SIG-M5 treated with dmso at 0.1 percent for 504 hours (cell line): ENCODE data around the gene ADGRB3.
"Not testable (repeated sequence)": the region's sequence is repeated elsewhere in the genome, so short reads cannot be mapped to it uniquely, and the experiment has no call there.

ENCODE experiments used
- DNase-seq: peaks from one replicate; lab custom pipeline; 2025; ENCODE audit not compliant: unreplicated experiment; lab: John Stamatoyannopoulos, UW

The ADGRB3 gene

DNA sequence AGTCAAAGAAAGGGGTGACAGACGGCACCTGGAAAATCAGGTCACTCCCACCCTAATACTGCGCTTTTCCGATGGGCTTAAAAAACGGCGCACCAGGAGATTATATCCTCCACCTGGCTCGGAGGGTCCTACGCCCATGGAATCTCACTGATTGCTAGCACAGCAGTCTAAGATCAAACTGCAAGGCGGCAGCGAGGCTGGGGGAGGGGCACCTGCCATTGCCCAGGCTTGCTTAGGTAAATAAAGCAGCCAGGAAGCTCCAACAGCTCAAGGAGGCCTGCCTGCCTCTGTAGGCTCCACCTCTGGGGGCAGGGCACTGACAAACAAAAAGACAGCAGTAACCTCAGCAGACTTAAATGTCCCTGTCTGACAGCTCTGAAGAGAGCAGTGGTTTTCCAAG, 277.7 kb downstream of the ADGRB3 start:
- DNase-seq, result not testable (repeated sequence)

DNA sequence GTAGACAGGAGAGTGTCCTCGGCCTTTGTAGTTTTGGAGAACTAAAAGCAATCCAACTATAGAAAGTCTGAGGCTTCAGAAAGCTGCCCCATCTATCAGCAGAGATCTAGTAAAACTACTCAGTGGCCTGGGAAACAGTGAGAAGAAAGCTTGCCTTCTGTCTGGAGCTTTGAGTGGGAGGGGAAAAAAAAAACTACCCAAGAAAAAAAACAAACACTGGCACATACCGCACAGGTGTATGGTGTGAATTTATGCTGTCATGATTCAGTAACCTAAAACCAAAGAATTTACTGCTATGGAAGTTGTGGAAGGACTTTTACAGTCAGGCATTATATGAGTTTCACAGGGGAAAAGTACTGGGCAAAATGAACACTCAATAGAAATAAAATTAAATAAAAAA, 280.5 kb downstream of the ADGRB3 start:
- DNase-seq, result no peak

DNA sequence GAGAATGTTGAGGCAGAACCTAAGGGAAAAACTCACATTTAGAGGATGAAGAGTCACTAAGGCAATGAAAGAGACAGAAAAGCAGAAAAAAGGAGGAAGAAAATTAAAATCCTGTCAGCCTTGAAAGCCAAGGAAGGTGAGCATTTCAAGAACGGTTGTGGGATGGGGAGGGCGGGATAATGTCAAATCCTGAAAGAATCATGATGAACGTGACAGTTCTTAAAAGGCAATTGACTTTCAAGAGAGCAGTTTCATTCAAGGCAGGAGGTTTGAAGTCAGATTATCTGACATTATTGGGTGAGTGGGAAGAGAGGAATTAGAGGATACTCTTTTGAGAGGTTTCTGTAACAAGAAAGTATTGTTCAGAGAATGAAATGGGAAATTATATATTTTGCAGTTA, 284.5 kb downstream of the ADGRB3 start:
- DNase-seq, result no peak

DNA sequence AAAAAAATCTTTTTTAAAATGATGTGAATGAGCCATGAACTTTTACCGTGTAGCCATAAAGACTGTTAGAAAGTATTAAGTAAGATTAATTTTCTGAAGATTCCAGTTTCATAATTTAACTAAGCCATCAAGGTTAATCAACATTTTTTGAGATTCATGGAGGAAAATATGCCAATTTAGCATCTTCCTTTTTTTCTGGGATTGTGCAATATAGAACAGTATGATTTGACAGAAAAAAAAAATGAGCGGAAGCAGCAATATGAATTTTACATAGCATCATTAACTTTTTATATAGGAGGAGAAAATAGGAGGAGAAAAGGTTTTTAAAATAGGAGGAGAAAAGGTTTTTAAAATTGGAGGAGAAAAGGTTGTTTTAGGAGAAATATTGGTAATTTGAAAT, 306.3 kb downstream of the ADGRB3 start:
- DNase-seq, result no peak

GRCh38 chr6:68947721-68948120, 312.6 kb downstream of the ADGRB3 start:
- DNase-seq, result no peak

DNA sequence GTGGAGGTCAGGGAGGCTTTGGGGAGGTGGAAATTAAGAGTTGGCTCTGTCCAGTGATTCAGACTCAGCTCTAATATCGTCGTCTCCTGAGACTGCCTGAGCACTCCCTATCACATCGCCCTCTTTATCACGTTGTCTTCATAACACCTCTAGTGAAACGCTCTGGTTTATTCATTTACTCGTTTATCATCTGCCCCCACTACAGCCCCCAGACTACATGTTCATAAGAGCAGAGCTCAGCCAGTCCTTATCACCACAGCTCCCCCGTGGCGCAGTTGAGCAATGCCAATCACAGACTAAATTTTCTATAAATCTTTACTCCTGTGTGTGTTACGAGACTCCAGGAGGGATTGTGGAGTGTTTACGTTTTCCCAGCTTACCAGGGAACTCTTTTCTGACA, 316.2 kb downstream of the ADGRB3 start:
- no peak for DNase-seq

GRCh38 chr6:68958327-68958726, 323.2 kb downstream of the ADGRB3 start:
- DNase-seq, result peak; percentile 3

- peak; percentile 44 for DNase-seq
Observed at GRCh38 chr6:68967549-68968300, 332.6 kb downstream of the ADGRB3 start.

DNA sequence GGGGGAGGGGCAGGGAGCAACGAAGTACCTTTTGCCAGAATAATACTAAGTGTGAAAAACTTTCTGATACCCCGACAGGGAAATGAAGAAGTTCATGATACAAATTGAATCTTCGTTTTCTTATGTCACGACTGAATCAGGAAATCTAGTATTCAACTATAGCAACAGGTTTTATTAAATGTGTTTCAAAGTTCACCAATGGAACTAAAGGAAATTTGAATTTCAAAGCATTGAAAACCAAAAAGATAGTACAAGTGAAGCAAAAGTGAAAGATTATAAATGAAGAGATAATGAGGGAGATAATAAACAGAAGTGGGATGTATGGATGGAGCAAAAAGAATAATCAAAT, 333.2 kb downstream of the ADGRB3 start:
- no peak for DNase-seq

GRCh38 chr6:68973066-68973465, 338.0 kb downstream of the ADGRB3 start:
- DNase-seq, result peak; percentile 32

DNA sequence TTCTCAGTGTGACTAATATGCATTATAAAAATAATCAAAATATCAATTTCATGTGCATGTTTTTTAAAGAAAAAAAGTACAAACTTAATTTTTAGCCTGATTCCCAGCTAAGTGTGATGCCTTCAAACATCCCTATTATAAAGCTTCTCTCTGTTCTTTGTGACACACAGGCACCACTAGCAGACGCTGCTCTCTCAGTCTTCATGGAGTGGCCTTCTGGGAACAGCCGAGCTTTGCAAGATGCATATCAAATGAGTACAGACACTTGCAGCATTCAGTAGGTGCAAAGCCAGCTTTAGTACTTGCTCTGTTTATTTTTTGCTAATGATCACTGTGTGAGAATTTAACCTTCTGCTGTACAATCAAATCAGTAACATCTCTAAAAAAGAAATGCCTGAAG, 340.0 kb downstream of the ADGRB3 start:
- no peak for DNase-seq

- DNase-seq, result no peak
Observed at GRCh38 chr6:68975816-68976215, 340.7 kb downstream of the ADGRB3 start.

DNA sequence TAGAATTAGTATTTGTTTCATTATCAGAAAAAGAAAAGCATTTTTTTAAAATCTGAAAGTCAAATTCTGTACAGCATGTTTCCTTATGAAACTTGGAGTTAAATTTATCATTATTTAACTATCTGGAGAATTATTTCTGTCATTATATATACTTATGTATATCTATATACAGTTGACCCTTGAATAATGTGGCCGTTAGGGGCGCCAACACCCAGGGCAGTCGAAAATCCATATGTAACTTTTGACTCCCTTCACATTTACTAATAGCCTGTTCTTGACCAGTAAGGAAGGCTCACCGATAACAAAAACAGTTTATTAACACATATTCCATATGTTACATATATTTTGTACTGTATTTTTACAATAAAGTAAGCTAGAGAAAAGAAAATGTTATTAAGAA, 341.2 kb downstream of the ADGRB3 start:
- DNase-seq, result no peak

- DNase-seq, result no peak
Observed at GRCh38 chr6:68978411-68978810, 343.3 kb downstream of the ADGRB3 start.

GRCh38 chr6:68981668-68982067, 346.6 kb downstream of the ADGRB3 start:
- not testable (repeated sequence) for DNase-seq

- no peak for DNase-seq
Observed at GRCh38 chr6:68988698-68989097, 353.6 kb downstream of the ADGRB3 start.

GRCh38 chr6:68990317-68990716, 355.2 kb downstream of the ADGRB3 start:
- DNase-seq, result no peak

DNA sequence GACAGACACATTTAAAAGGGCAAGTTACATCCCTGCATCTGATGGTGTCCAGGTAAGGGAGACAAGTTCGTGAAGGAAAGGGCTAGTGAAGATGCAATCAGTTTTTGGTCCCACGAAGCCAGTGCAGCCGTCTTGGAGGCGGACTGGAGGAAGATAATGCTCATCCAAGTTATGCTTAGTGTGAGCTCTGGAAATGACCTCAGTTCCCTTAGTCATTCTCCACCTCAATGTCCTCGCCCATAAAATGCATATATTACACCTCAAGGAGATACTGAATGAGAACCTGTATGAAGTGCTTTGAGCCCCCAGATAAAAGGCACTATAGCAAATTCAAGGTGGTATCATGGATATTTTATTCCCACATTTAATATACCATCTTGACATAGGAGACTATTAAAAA, 358.8 kb downstream of the ADGRB3 start:
- DNase-seq, result no peak

DNA sequence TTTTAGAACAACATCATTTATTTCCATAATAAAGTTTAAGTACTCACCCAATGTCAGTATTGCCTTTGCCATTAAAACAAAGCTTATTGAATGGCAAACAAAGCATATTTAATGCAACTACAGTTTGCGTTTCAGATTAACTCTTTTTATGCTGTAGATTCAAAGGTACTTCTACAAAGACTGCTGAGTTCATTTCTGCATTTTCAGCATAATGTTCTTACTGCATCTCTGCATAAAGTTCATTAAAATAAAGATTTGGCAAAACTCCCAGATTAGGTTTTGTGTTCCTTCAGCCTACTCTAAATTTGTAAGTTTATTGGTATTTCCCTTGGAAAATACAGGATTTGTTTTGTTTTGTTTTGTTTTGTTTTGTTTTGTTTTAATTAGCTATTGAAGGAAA, 359.4 kb downstream of the ADGRB3 start:
- no peak for DNase-seq

DNA sequence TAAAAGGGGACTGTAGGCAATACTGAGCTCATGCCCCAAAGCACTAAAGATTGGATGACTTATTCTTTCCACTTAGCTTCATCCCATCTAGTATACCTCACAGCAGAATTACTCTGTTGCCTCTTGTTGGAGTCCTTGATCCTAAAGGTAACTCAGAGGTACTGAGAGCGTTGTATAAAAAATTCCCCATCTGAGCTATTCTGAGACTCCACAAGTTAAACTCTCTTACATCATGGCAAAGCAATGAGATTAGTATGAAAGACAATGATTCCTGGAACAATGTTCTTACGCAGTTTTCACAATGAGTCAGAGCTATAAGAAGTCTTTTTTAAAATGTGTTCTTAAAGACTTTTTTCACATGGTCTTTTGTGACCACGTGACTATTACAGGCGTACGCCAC, 370.1 kb downstream of the ADGRB3 start:
- no peak for DNase-seq

- no peak for DNase-seq
Observed at GRCh38 chr6:69007781-69008180, 372.7 kb downstream of the ADGRB3 start.

- DNase-seq, result no peak
Observed at GRCh38 chr6:69012211-69012610, 377.1 kb downstream of the ADGRB3 start.

GRCh38 chr6:69012876-69013275, 377.8 kb downstream of the ADGRB3 start:
- DNase-seq, result no peak
